IMR-90 (cell line): ENCODE data around the gene BBIP1.

Source experiments
- CEBPB ChIP-seq: IDR thresholded peaks from 2 replicates; pipeline ENCODE4 v1.6.1; 2012; ENCODE audit warnings: low read depth, low read length, improper control_type of control experiment
- CTCF ChIP-seq: conservative IDR thresholded peaks from 2 replicates; pipeline ENCODE4 v1.5.1; 2012; ENCODE audit warnings: mild to moderate bottlenecking, low read depth, low read length, improper control_type of control experiment
- RFX5 ChIP-seq: IDR thresholded peaks from 2 replicates; pipeline ENCODE4 v1.8.0; 2012; ENCODE audit warnings: low read depth, mild to moderate bottlenecking, low read length, moderate library complexity
- USF2 ChIP-seq: fragments of 150-350 bp; IDR thresholded peaks from 2 replicates; pipeline ENCODE4 v1.6.1; 2017; ENCODE audit warnings: mild to moderate bottlenecking, antibody characterized with exemption, low read length, low read depth

DNA sequence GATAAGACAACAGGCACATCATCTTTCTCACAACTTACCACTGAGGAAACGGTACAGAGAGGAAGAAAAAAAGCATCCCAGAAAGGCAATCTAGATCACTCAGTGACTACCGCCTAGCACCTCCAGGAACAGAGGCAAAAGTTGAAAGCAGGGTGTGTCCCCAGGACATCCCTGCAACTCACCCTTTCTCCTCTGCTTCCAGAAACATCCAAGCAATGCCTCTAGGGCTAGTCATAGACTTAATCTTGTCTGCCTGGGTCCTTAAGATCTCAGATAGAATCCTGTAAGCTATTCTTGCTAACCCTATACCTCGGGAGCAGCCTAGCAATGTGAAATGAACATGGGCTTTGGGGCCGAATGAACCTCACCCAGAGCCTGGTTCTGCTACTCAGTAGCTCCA is 66.0 kb downstream of the BBIP1 start:
- TF ChIP-seq CTCF (no peak), USF2 (no peak), CEBPB (no peak), RFX5 (no peak)
